ENCODE data around the gene GPC1. TPM values are rescaled to one million over a fixed set of nuclear protein-coding genes. Genes with fewer than 3 reads are reported as not detected.

Gene GPC1
- total and polyA plus RNA-seq, 2 of the 4 experiments (the other 2 are of a cell fraction): 16.0 to 211 TPM

GRCh38 chr2:240413813-240414429 lies 21.5 kb upstream of the GPC1 start:
- POLR2A ChIA-PET (ENCODE audit: unreplicated experiment): no interaction called here

More at GRCh38 chr2:240413813-240414429, 21.5 kb upstream of the GPC1 start:
- no peak for TF ChIP-seq RAD21 (IDR thresholded peaks at IDR 0.05; ENCODE audit: low read length)
- TF ChIP-seq BHLHE40 (IDR thresholded peaks at IDR 0.05; ENCODE audit: low read depth, low read length): no peak
- no peak for TF ChIP-seq CHD1 (IDR thresholded peaks at IDR 0.05; ENCODE audit: low read depth, low read length)
- TF ChIP-seq MAFK (IDR thresholded peaks at IDR 0.05; ENCODE audit: low read depth, low read length): no peak
- no peak for TF ChIP-seq POLR2A (IDR thresholded peaks at IDR 0.05; ENCODE audit: low read depth, low read length)
- TF ChIP-seq CTCF (conservative IDR thresholded peaks at IDR 0.05; ENCODE audit: low read depth, low read length): no peak
- TF ChIP-seq USF2 (IDR thresholded peaks at IDR 0.05; ENCODE audit: low read depth, low read length): no peak
- TF ChIP-seq MAZ (IDR thresholded peaks at IDR 0.05; ENCODE audit: borderline replicate concordance, low read depth, low read length): no peak
- no peak overlapping the region for H2AFZ ChIP-seq (replicated peaks; ENCODE audit: low read length, poor library complexity)
- H3K9me1 ChIP-seq (ENCODE audit: insufficient read depth, low read length): no peaks in the 10 kb centered on the region
- no TSS peak for BruUV-seq (replicated peaks)
- no peaks in the 10 kb centered on the region for H3K36me3 ChIP-seq (ENCODE audit: control insufficient read depth, insufficient read depth, low read length)
- no peak overlapping the region for H3K14ac ChIP-seq (replicated peaks; ENCODE audit: low read depth, low read length)
- H2BK20ac ChIP-seq (ENCODE audit: low read depth, low read length): no peak overlapping the region
- no peaks in the 10 kb centered on the region; the same call in 1 of the 2 replicates for H3K27me3 ChIP-seq (ENCODE audit: control insufficient read depth, insufficient read depth, low read length)
- no peak overlapping the region for H2BK15ac ChIP-seq (ENCODE audit: low read depth, low read length)
- no peak overlapping the region for H2BK5ac ChIP-seq (ENCODE audit: low read depth, low read length, poor library complexity, severe bottlenecking)
- no peak overlapping the region for H3K56ac ChIP-seq (ENCODE audit: extremely low read depth, insufficient read depth, low read length)
- H3K9ac ChIP-seq (ENCODE audit: low read depth, low read length): no peak overlapping the region
- no peak for DNase-seq
- no peak overlapping the region for H4K8ac ChIP-seq (ENCODE audit: low read depth in 2 of 2, low read length in 2 of 2)
- H3K4ac ChIP-seq (ENCODE audit: low read depth, low read length): no peak overlapping the region
- no peaks in the 10 kb centered on the region for H4K20me1 ChIP-seq (ENCODE audit: insufficient read depth, low read length)
- no peak overlapping the region for H3K4me2 ChIP-seq (ENCODE audit: low read depth, low read length)
- no peak overlapping the region for H4K5ac ChIP-seq (ENCODE audit: low read depth, low read length)
- intact Hi-C loops (cut with micrococcal nuclease) (no loop called here), dilution Hi-C loops (cut with HindIII; ENCODE audit: low sequenced_read_pairs, unreplicated experiment) (no loop called here), in situ Hi-C loops (cut with MboI; ENCODE audit: low sequenced_read_pairs) (no loop called here)
- no peak overlapping the region for H2BK120ac ChIP-seq (ENCODE audit: low read depth, low read length)
- no peak overlapping the region for H2AK9ac ChIP-seq (replicated peaks; ENCODE audit: low read depth, low read length, poor library complexity)
- no peaks in the 10 kb centered on the region for H3K79me1 ChIP-seq (ENCODE audit: low read depth in 1 of 2, low read length in 2 of 2)
- ATAC-seq (ENCODE audit: low read depth): no peak
- H4K91ac ChIP-seq (ENCODE audit: insufficient read depth, low read depth, low read length): no peak overlapping the region
- no peak overlapping the region for H2AK5ac ChIP-seq (ENCODE audit: low read depth, low read length)
- CTCF ChIA-PET: no interaction called here
- no peaks in the 10 kb centered on the region; the same call in 1 of the 2 replicates for H3K4me1 ChIP-seq (ENCODE audit: control insufficient read depth, insufficient read depth, low read length)
- no peak overlapping the region for H3K27ac ChIP-seq (ENCODE audit: insufficient read depth, low read length)
- H3K18ac ChIP-seq (ENCODE audit: low read depth, low read length): no peak overlapping the region
- no peak overlapping the region for H3K4me3 ChIP-seq (ENCODE audit: insufficient read depth, low read depth, low read length)
- peaks cover 4% of the 10 kb centered on the region for H3K9me3 ChIP-seq (ENCODE audit: control insufficient read depth, insufficient read depth, low read length)
- WGBS, 2 experiments (ENCODE audit: extremely low coverage in 2 of 2, insufficient read length in 1 of 2): no CpG with 5 or more reads among the region's 4 CpGs
- no peak overlapping the region for H3K23ac ChIP-seq (ENCODE audit: low read depth, low read length)
